K562 (cell line): Measurements from ENCODE around the gene PATJ. TPM values are rescaled to one million over a fixed set of nuclear protein-coding genes. Genes with fewer than 3 reads are reported as not detected.

Source experiments
- SIN3B ChIP-seq: fragments of 450-650 bp; IDR thresholded peaks from 2 replicates; pipeline ENCODE4 v1.6.1; 2017; ENCODE audit warnings: low read depth, mild to moderate bottlenecking, moderate library complexity
- YBX1 ChIP-seq: fragments of 450-650 bp; IDR thresholded peaks from 2 replicates; pipeline ENCODE4 v1.7.1; 2016; ENCODE audit warnings: mild to moderate bottlenecking
- ZBTB5 ChIP-seq: fragments of 450-650 bp; IDR thresholded peaks from 2 replicates; pipeline ENCODE4 v1.6.1; 2017; ENCODE audit warnings: antibody characterized with exemption
- ZNF830 ChIP-seq: fragments of 250-450 bp; sonication (Bioruptor Pico); IDR thresholded peaks from 2 replicates; pipeline ENCODE4 v1.5.0; 2021; ENCODE audit warnings: mild to moderate bottlenecking
- polyA plus RNA-seq, 8 experiments: library from polyadenylated mRNA; depleted of rRNA in 4 of 8; stranded (reverse) in 5 of 8; unstranded in 3 of 8; fragments of >200 nt; fragmentation: Nextera tagmentation in 2 of 8; fragmentation: Illumina TruSeq in 1 of 8; extraction: Ambion mirVana in 2 of 8; extraction: Trizol in 1 of 8; gene quantifications; 2 replicates each; pipeline versions ENCODE4 v1.2.1 to v1.2.3, GENCODE V29; 2011 to 2014; ENCODE audit warnings: inconsistent platforms in 1 of 8, missing spikeins in 1 of 8
- total RNA-seq, 7 experiments: library from RNA; depleted of rRNA in 6 of 7; stranded (reverse); fragments of >200 nt in 6 of 7; fragmentation: Illumina TruSeq in 2 of 7; extraction: Trizol in 2 of 7; gene quantifications; 2 replicates each; pipeline versions ENCODE4 v1.2.1 to v1.2.3, GENCODE V29; 2011 to 2021; ENCODE audit warnings: low replicate concordance in 1 of 7
- TF ChIP-seq, protein P1 (sequence below): fragments of 200-600 bp; sonication (generic); IDR thresholded peaks from one replicate; pipeline ENCODE4 v1.6.1; 2012; ENCODE audit warnings: mild to moderate bottlenecking, low read depth, low read length, inconsistent platforms

PATJ gene
- total and polyA plus RNA-seq, 9 of the 15 experiments (the other 6 are each of a cell fraction or from before 2014, with no cell fraction given): 0.22 TPM; not detected in 8

DNA sequence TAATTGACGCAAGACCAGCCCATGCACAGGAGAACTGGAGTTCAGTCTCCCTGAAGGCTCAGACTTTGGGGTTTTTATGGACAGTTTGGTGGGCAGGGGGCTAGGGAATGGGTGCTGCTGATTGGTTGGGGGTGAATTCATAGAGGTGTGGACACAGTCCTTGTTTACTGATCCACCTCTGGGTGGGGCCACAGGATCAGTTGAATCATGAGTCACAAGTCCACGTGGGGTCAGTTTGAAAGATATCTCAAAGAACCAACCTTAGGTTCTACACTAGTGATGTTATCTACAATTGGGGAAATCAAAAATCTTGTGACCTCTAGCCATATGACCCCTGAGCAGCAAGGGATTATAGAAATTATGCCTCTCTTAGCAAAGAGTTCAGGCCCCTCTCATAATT lies 324.4 kb downstream of the PATJ start (continued):
- TF ChIP-seq, protein P1, sequence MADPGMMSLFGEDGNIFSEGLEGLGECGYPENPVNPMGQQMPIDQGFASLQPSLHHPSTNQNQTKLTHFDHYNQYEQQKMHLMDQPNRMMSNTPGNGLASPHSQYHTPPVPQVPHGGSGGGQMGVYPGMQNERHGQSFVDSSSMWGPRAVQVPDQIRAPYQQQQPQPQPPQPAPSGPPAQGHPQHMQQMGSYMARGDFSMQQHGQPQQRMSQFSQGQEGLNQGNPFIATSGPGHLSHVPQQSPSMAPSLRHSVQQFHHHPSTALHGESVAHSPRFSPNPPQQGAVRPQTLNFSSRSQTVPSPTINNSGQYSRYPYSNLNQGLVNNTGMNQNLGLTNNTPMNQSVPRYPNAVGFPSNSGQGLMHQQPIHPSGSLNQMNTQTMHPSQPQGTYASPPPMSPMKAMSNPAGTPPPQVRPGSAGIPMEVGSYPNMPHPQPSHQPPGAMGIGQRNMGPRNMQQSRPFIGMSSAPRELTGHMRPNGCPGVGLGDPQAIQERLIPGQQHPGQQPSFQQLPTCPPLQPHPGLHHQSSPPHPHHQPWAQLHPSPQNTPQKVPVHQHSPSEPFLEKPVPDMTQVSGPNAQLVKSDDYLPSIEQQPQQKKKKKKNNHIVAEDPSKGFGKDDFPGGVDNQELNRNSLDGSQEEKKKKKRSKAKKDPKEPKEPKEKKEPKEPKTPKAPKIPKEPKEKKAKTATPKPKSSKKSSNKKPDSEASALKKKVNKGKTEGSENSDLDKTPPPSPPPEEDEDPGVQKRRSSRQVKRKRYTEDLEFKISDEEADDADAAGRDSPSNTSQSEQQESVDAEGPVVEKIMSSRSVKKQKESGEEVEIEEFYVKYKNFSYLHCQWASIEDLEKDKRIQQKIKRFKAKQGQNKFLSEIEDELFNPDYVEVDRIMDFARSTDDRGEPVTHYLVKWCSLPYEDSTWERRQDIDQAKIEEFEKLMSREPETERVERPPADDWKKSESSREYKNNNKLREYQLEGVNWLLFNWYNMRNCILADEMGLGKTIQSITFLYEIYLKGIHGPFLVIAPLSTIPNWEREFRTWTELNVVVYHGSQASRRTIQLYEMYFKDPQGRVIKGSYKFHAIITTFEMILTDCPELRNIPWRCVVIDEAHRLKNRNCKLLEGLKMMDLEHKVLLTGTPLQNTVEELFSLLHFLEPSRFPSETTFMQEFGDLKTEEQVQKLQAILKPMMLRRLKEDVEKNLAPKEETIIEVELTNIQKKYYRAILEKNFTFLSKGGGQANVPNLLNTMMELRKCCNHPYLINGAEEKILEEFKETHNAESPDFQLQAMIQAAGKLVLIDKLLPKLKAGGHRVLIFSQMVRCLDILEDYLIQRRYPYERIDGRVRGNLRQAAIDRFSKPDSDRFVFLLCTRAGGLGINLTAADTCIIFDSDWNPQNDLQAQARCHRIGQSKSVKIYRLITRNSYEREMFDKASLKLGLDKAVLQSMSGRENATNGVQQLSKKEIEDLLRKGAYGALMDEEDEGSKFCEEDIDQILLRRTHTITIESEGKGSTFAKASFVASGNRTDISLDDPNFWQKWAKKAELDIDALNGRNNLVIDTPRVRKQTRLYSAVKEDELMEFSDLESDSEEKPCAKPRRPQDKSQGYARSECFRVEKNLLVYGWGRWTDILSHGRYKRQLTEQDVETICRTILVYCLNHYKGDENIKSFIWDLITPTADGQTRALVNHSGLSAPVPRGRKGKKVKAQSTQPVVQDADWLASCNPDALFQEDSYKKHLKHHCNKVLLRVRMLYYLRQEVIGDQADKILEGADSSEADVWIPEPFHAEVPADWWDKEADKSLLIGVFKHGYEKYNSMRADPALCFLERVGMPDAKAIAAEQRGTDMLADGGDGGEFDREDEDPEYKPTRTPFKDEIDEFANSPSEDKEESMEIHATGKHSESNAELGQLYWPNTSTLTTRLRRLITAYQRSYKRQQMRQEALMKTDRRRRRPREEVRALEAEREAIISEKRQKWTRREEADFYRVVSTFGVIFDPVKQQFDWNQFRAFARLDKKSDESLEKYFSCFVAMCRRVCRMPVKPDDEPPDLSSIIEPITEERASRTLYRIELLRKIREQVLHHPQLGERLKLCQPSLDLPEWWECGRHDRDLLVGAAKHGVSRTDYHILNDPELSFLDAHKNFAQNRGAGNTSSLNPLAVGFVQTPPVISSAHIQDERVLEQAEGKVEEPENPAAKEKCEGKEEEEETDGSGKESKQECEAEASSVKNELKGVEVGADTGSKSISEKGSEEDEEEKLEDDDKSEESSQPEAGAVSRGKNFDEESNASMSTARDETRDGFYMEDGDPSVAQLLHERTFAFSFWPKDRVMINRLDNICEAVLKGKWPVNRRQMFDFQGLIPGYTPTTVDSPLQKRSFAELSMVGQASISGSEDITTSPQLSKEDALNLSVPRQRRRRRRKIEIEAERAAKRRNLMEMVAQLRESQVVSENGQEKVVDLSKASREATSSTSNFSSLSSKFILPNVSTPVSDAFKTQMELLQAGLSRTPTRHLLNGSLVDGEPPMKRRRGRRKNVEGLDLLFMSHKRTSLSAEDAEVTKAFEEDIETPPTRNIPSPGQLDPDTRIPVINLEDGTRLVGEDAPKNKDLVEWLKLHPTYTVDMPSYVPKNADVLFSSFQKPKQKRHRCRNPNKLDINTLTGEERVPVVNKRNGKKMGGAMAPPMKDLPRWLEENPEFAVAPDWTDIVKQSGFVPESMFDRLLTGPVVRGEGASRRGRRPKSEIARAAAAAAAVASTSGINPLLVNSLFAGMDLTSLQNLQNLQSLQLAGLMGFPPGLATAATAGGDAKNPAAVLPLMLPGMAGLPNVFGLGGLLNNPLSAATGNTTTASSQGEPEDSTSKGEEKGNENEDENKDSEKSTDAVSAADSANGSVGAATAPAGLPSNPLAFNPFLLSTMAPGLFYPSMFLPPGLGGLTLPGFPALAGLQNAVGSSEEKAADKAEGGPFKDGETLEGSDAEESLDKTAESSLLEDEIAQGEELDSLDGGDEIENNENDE: no peak
- TF ChIP-seq ZNF830 (CRISPR knock-in tag) (no peak), YBX1 (no peak), ZBTB5 (no peak), SIN3B (no peak)
